IMR-90 (cell line): Measurements from ENCODE around the gene PXDC1. TPM values are rescaled to one million over a fixed set of nuclear protein-coding genes. Genes with fewer than 3 reads are reported as not detected.

Experiments
- ATAC-seq: fragments of 200-7000 bp; cut with Tn5 transposase; 2 replicates; pipeline ENCODE4 v1.9.1; 2020; ENCODE audit warnings: low read depth, mild to moderate bottlenecking, moderate library complexity
- BruUV-seq: library from RNA; stranded (reverse); fragments of 400-500 nt; replicated peaks from 2 replicates; lab custom pipeline; 2021; lab: Mats Ljungman, UMichigan
- CTCF ChIA-PET: fragments of 300-600 bp; formaldehyde crosslinking; extraction: SDS; loops from one replicate; lab custom pipeline; 2021; ENCODE audit warnings: antibody characterized with exemption; lab: Yijun Ruan, JAX
- POLR2A ChIA-PET: fragments of 300-600 bp; sonication (Branson Sonifier 250); formaldehyde crosslinking; loops from one replicate; lab custom pipeline; 2022; ENCODE audit warnings: antibody characterized with exemption; ENCODE audit not compliant: unreplicated experiment; lab: Charles Lee
- DNase-seq: peaks from one replicate; pipeline ENCODE4 v3.0.0; 2013
- H2AFZ ChIP-seq: replicated peaks from 2 replicates; pipeline ENCODE3; 2013; ENCODE audit warnings: low read length, mild to moderate bottlenecking; ENCODE audit not compliant: poor library complexity
- H2AK5ac ChIP-seq: 2 replicates; pipeline ENCODE4 v1.6.1; 2013; ENCODE audit warnings: low read depth, low read length, inconsistent platforms
- H2AK9ac ChIP-seq: replicated peaks from 2 replicates; pipeline ENCODE3; 2013; ENCODE audit warnings: mild to moderate bottlenecking, low read depth, low read length, moderate library complexity; ENCODE audit not compliant: poor library complexity
- H2BK120ac ChIP-seq: 2 replicates; pipeline ENCODE4 v1.6.1; 2013; ENCODE audit warnings: low read depth, low read length, inconsistent platforms
- H2BK15ac ChIP-seq: 3 replicates; pipeline ENCODE4 v1.6.1; 2013; ENCODE audit warnings: low read depth, low read length, inconsistent platforms
- H2BK20ac ChIP-seq: 2 replicates; pipeline ENCODE4 v1.6.1; 2013; ENCODE audit warnings: low read depth, mild to moderate bottlenecking, inconsistent platforms, low read length, moderate library complexity
- H2BK5ac ChIP-seq: 2 replicates; pipeline ENCODE4 v1.6.1; 2013; ENCODE audit warnings: mild to moderate bottlenecking, low read depth, low read length, inconsistent platforms; ENCODE audit not compliant: poor library complexity, severe bottlenecking
- H3K14ac ChIP-seq: replicated peaks from 2 replicates; pipeline ENCODE4 v1.6.1; 2013; ENCODE audit warnings: low read depth, low read length, inconsistent platforms
- H3K18ac ChIP-seq: 2 replicates; pipeline ENCODE4 v1.6.1; 2013; ENCODE audit warnings: low read depth, low read length, control low read depth
- H3K23ac ChIP-seq: 2 replicates; pipeline ENCODE4 v1.6.1; 2013; ENCODE audit warnings: low read depth, low read length, inconsistent platforms
- H3K27ac ChIP-seq: 2 replicates; pipeline ENCODE4 v1.5.1; 2013; ENCODE audit warnings: mild to moderate bottlenecking, control low read depth, low read length; ENCODE audit not compliant: insufficient read depth
- H3K27me3 ChIP-seq: 2 replicates; pipeline ENCODE4 v1.6.1; 2013; ENCODE audit warnings: low read length; ENCODE audit not compliant: control insufficient read depth, insufficient read depth
- H3K36me3 ChIP-seq: 2 replicates; pipeline ENCODE4 v1.6.1; 2013; ENCODE audit warnings: low read length, mixed read lengths; ENCODE audit not compliant: control insufficient read depth, insufficient read depth
- H3K4ac ChIP-seq: 2 replicates; pipeline ENCODE4 v1.6.1; 2013; ENCODE audit warnings: low read depth, low read length, inconsistent platforms
- H3K4me1 ChIP-seq: 2 replicates; pipeline ENCODE4 v1.6.1; 2013; ENCODE audit warnings: low read length, mixed read lengths; ENCODE audit not compliant: control insufficient read depth, insufficient read depth
- H3K4me2 ChIP-seq: 2 replicates; pipeline ENCODE4 v1.6.1; 2013; ENCODE audit warnings: low read depth, mild to moderate bottlenecking, control low read depth, low read length, moderate library complexity
- H3K4me3 ChIP-seq: 2 replicates; pipeline ENCODE4 v1.5.1; 2013; ENCODE audit warnings: low read depth, mild to moderate bottlenecking, control low read depth, low read length, moderate library complexity; ENCODE audit not compliant: insufficient read depth
- H3K56ac ChIP-seq: 2 replicates; pipeline ENCODE4 v1.6.1; 2013; ENCODE audit warnings: low read length, inconsistent platforms; ENCODE audit not compliant: insufficient read depth; ENCODE audit errors: extremely low read depth
- H3K79me1 ChIP-seq, 2 experiments: 2 replicates each; pipeline ENCODE4 v1.6.1; 2013; ENCODE audit warnings: low read length in 2 of 2, inconsistent platforms in 1 of 2, low read depth in 1 of 2
- H3K9ac ChIP-seq: 2 replicates; pipeline ENCODE4 v1.6.1; 2013; ENCODE audit warnings: low read depth, low read length, control low read depth
- H3K9me1 ChIP-seq: 2 replicates; pipeline ENCODE4 v1.6.1; 2013; ENCODE audit warnings: low read length, inconsistent platforms; ENCODE audit not compliant: insufficient read depth
- H3K9me3 ChIP-seq: 2 replicates; pipeline ENCODE4 v1.6.1; 2013; ENCODE audit warnings: low read length; ENCODE audit not compliant: control insufficient read depth, insufficient read depth
- H4K20me1 ChIP-seq: 2 replicates; pipeline ENCODE4 v1.6.1; 2013; ENCODE audit warnings: low read length, inconsistent platforms; ENCODE audit not compliant: insufficient read depth
- H4K5ac ChIP-seq: 2 replicates; pipeline ENCODE4 v1.6.1; 2013; ENCODE audit warnings: mild to moderate bottlenecking, low read depth, low read length, control low read depth
- H4K8ac ChIP-seq, 2 experiments: 2 replicates each; pipeline ENCODE4 v1.6.1; 2013; ENCODE audit warnings: low read depth in 2 of 2, low read length in 2 of 2, control low read depth in 1 of 2, inconsistent platforms in 1 of 2
- H4K91ac ChIP-seq: 2 replicates; pipeline ENCODE4 v1.6.1; 2013; ENCODE audit warnings: low read depth, low read length, inconsistent platforms; ENCODE audit not compliant: insufficient read depth
- BHLHE40 ChIP-seq: fragments of 150-350 bp; IDR thresholded peaks from 2 replicates; pipeline ENCODE4 v1.6.1; 2016; ENCODE audit warnings: mild to moderate bottlenecking, low read depth, low read length
- CEBPB ChIP-seq: IDR thresholded peaks from 2 replicates; pipeline ENCODE4 v1.6.1; 2012; ENCODE audit warnings: low read depth, low read length, improper control_type of control experiment
- CHD1 ChIP-seq: IDR thresholded peaks from 2 replicates; pipeline ENCODE4 v1.6.1; 2012; ENCODE audit warnings: low read depth, low read length, improper control_type of control experiment
- ELK1 ChIP-seq: fragments of 150-350 bp; IDR thresholded peaks from 2 replicates; pipeline ENCODE4 v1.6.1; 2016; ENCODE audit warnings: low read depth, mild to moderate bottlenecking, low read length, moderate library complexity, borderline replicate concordance
- FOS ChIP-seq: fragments of 150-350 bp; IDR thresholded peaks from 2 replicates; pipeline ENCODE4 v1.6.1; 2016; ENCODE audit warnings: low read depth, low read length
- MAFK ChIP-seq: IDR thresholded peaks from 2 replicates; pipeline ENCODE4 v1.6.1; 2012; ENCODE audit warnings: low read depth, low read length, improper control_type of control experiment
- MAZ ChIP-seq: IDR thresholded peaks from 2 replicates; pipeline ENCODE4 v1.6.1; 2012; ENCODE audit warnings: low read depth, mild to moderate bottlenecking, low read length, improper control_type of control experiment, moderate library complexity, borderline replicate concordance
- MXI1 ChIP-seq: IDR thresholded peaks from 2 replicates; pipeline ENCODE4 v1.6.1; 2012; ENCODE audit warnings: low read depth, mild to moderate bottlenecking, low read length, moderate library complexity, borderline replicate concordance
- NFE2L2 ChIP-seq: fragments of 150-350 bp; IDR thresholded peaks from 2 replicates; pipeline ENCODE4 v1.6.1; 2016; ENCODE audit warnings: low read depth, mild to moderate bottlenecking, low read length
- POLR2A ChIP-seq: IDR thresholded peaks from 2 replicates; pipeline ENCODE4 v1.6.1; 2012; ENCODE audit warnings: mild to moderate bottlenecking, low read depth, low read length
- RAD21 ChIP-seq: IDR thresholded peaks from 2 replicates; pipeline ENCODE4 v1.6.1; 2012; ENCODE audit warnings: low read length, improper control_type of control experiment
- RFX5 ChIP-seq: IDR thresholded peaks from 2 replicates; pipeline ENCODE4 v1.8.0; 2012; ENCODE audit warnings: low read depth, mild to moderate bottlenecking, low read length, moderate library complexity
- USF2 ChIP-seq: fragments of 150-350 bp; IDR thresholded peaks from 2 replicates; pipeline ENCODE4 v1.6.1; 2017; ENCODE audit warnings: mild to moderate bottlenecking, antibody characterized with exemption, low read length, low read depth
- WGBS, 2 experiments: methylation state at CpG; one replicate each; pipeline versions ENCODE4 v1.1.5 to v1.1.7; 2013; ENCODE audit warnings: missing lambda C conversion rate in 2 of 2; ENCODE audit not compliant: insufficient read length in 1 of 2; ENCODE audit errors: extremely low coverage in 2 of 2; 5-methylcytosine and 5-hydroxymethylcytosine counted together
- dilution Hi-C: fragments of 300-500 bp; cut with HindIII; formaldehyde crosslinking; loops from one replicate; pipeline ENCODE4 v1.14.3; 2018; ENCODE audit warnings: low sequenced_read_pairs; ENCODE audit not compliant: unreplicated experiment
- in situ Hi-C: fragments of 300-500 bp; cut with MboI; formaldehyde crosslinking; loops from 3 replicates; pipeline ENCODE4 v1.14.3; 2019; ENCODE audit warnings: low sequenced_read_pairs, inconsistent platforms, mixed read lengths
- intact Hi-C: fragments of 100-400 bp; cut with micrococcal nuclease; formaldehyde crosslinking; loops from 2 replicates; pipeline ENCODE4 v1.10.0; 2022
- polyA plus RNA-seq, 3 experiments: library from polyadenylated mRNA; depleted of rRNA; stranded (reverse); fragments of >200 nt; gene quantifications; 2 replicates each; pipeline ENCODE4 v1.2.3, GENCODE V29; 2012; ENCODE audit warnings: low replicate concordance in 1 of 3
- total RNA-seq: library from RNA; depleted of rRNA; stranded (reverse); fragments of >200 nt; gene quantifications from 2 replicates; pipeline ENCODE4 v1.2.3, GENCODE V29; 2012
- TF ChIP-seq, protein P1 (sequence below): conservative IDR thresholded peaks from 2 replicates; pipeline ENCODE4 v1.5.1; 2012; ENCODE audit warnings: mild to moderate bottlenecking, low read depth, low read length, improper control_type of control experiment

Gene PXDC1
- total and polyA plus RNA-seq, 2 of the 4 experiments (the other 2 are of a cell fraction) = 63.3 to 72.2 TPM

DNA sequence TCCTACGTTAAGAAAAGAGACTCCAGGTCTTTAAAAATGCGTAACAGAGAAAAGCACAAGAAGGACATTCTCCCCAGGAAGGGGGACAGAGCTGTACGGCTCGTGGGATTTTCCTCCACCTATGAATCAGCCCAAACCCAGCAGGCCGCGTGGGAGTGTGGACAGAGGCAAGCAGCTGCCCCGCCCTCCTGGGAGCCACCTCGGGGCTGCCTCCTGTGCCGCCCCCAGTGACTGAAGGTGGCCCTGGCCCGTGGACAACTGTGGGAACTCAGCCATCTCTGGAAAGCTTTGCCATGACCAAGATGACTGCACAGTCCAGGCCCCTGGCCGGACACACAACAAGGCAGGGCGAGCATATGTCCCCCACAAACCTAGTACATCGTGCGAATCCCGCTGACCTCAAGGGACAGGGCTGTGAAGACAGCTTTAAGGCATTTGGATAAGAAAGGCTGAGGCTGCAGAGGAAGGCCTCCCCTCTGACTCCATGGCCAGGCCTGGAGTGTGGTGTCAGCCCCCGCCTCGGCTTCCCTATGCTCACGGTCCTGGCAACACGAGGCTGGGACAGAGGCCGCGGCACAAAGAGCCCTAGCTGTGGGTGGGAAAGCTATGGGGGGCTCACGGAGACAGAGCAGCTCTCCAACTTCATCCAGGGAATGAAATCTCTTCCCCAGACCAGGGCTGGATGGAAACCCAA is 26.9 kb downstream of the PXDC1 start (continued):
- TF ChIP-seq ELK1 = no peak

- no peak overlapping the region for H3K14ac ChIP-seq
- TF ChIP-seq NFE2L2 = no peak
- TF ChIP-seq MXI1 = no peak
- TF ChIP-seq BHLHE40 = no peak
- TF ChIP-seq USF2 = no peak
- no peak for TF ChIP-seq POLR2A
- TF ChIP-seq RFX5 = no peak
- TF ChIP-seq, protein P1, sequence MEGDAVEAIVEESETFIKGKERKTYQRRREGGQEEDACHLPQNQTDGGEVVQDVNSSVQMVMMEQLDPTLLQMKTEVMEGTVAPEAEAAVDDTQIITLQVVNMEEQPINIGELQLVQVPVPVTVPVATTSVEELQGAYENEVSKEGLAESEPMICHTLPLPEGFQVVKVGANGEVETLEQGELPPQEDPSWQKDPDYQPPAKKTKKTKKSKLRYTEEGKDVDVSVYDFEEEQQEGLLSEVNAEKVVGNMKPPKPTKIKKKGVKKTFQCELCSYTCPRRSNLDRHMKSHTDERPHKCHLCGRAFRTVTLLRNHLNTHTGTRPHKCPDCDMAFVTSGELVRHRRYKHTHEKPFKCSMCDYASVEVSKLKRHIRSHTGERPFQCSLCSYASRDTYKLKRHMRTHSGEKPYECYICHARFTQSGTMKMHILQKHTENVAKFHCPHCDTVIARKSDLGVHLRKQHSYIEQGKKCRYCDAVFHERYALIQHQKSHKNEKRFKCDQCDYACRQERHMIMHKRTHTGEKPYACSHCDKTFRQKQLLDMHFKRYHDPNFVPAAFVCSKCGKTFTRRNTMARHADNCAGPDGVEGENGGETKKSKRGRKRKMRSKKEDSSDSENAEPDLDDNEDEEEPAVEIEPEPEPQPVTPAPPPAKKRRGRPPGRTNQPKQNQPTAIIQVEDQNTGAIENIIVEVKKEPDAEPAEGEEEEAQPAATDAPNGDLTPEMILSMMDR = no peak
- no peak for TF ChIP-seq CEBPB
- TF ChIP-seq CHD1 = no peak
- TF ChIP-seq MAFK = no peak
- no peak for TF ChIP-seq MAZ
- TF ChIP-seq RAD21 = no peak
- TF ChIP-seq FOS = no peak
These were observed 27.5 kb downstream of the PXDC1 start for GRCh38 chr6:3723966-3724365.

More at GRCh38 chr6:3723966-3724365, 27.5 kb downstream of the PXDC1 start:
- Histone ChIP-seq H3K9me1 (peaks cover 24% of the 10 kb centered on the region; the same call in 1 of the 2 replicates), H3K4me3 (no peak overlapping the region), H2BK5ac (no peak overlapping the region), H2BK120ac (no peak overlapping the region), H3K27me3 (no peaks in the 10 kb centered on the region), H3K36me3 (peaks cover 67% of the 10 kb centered on the region), H3K9ac (no peak overlapping the region), H4K91ac (no peak overlapping the region), H2AK9ac (no peak overlapping the region), H2BK15ac (no peak overlapping the region), H3K9me3 (no peaks in the 10 kb centered on the region), H3K27ac (no peak overlapping the region), H4K8ac (no peak overlapping the region), H3K79me1 (peaks cover 26 to 72% of the 10 kb centered on the region in 2 experiments), H3K4me1 (no peaks in the 10 kb centered on the region), H2AFZ (no peak overlapping the region), H3K4ac (no peak overlapping the region), H4K20me1 (peaks cover 77% of the 10 kb centered on the region), H3K56ac (0 out of 2 replicates have a peak overlapping the region, but pooled peaks have one; percentile 7), H3K18ac (no peak overlapping the region), H2AK5ac (no peak overlapping the region), H2BK20ac (no peak overlapping the region), H3K23ac (no peak overlapping the region), H3K4me2 (no peak overlapping the region), H4K5ac (no peak overlapping the region)
- WGBS, 2 experiments = 81% methylated on average over 7 of the region's 18 CpGs; no CpG with 5 or more reads in 1 of the 2 experiments
- intact Hi-C loops (no loop called here), in situ Hi-C loops (no loop called here), dilution Hi-C loops (no loop called here)
- CTCF ChIA-PET = interaction anchor here (0.6 kb wide), 1 partner anchor 223 kb away, joined by 6 read pairs; no protein-coding TSS in a partner anchor
- ATAC-seq (no peak), DNase-seq (no peak)
- POLR2A ChIA-PET = no interaction called here
- BruUV-seq = no TSS peak
